Measurements from ENCODE around the gene HAP1.
"Not testable (repeated sequence)": the region's sequence is repeated elsewhere in the genome, so short reads cannot be mapped to it uniquely, and the experiment has no call there.

Gene HAP1

GRCh38 chr17:41711669-41712400 is 22.6 kb downstream of the HAP1 start, which contains the start of gene GAST:
TSS of gene GAST (plus strand) at chr17:41712331. CDS start at chr17:41715437, 3,106 bp downstream.
- DNase-seq (ENCODE audit: low spot score), result no peak
- Histone ChIP-seq H3K27ac (no peak within 1 kb of the TSS), H3K4me3 (no peak within 1 kb of the TSS)
- TF ChIP-seq, protein P1, sequence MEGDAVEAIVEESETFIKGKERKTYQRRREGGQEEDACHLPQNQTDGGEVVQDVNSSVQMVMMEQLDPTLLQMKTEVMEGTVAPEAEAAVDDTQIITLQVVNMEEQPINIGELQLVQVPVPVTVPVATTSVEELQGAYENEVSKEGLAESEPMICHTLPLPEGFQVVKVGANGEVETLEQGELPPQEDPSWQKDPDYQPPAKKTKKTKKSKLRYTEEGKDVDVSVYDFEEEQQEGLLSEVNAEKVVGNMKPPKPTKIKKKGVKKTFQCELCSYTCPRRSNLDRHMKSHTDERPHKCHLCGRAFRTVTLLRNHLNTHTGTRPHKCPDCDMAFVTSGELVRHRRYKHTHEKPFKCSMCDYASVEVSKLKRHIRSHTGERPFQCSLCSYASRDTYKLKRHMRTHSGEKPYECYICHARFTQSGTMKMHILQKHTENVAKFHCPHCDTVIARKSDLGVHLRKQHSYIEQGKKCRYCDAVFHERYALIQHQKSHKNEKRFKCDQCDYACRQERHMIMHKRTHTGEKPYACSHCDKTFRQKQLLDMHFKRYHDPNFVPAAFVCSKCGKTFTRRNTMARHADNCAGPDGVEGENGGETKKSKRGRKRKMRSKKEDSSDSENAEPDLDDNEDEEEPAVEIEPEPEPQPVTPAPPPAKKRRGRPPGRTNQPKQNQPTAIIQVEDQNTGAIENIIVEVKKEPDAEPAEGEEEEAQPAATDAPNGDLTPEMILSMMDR (IDR thresholded peaks at IDR 0.05), result no peak

GRCh38 chr17:41710472-41711090 is 23.9 kb downstream of the HAP1 start:
- H3K27ac ChIP-seq, result no peak overlapping the region
- DNase-seq (ENCODE audit: low spot score), result no peak

GRCh38 chr17:41707803-41708669 is 26.4 kb downstream of the HAP1 start:
- H3K4me3 ChIP-seq, result no peak overlapping the region
- DNase-seq (ENCODE audit: low spot score), result no peak
- H3K27ac ChIP-seq, result no peak overlapping the region
- TF ChIP-seq, protein P1 (IDR thresholded peaks at IDR 0.05), result no peak

More at GRCh38 chr17:41710472-41711090, 23.9 kb downstream of the HAP1 start:
- no peak overlapping the region for H3K4me3 ChIP-seq
- TF ChIP-seq, protein P1 (IDR thresholded peaks at IDR 0.05), result no peak

- H3K27ac ChIP-seq, result no peak overlapping the region
- no peak for DNase-seq (ENCODE audit: low spot score)
- TF ChIP-seq, protein P1 (IDR thresholded peaks at IDR 0.05), result no peak
- H3K4me3 ChIP-seq, result no peak overlapping the region
Observed at GRCh38 chr17:41705271-41705991, 29.0 kb downstream of the HAP1 start.

GRCh38 chr17:41702712-41703111 is 31.7 kb downstream of the HAP1 start:
- DNase-seq (ENCODE audit: low spot score), result no peak
- TF ChIP-seq, protein P1 (IDR thresholded peaks at IDR 0.05), result no peak
- Histone ChIP-seq H3K4me3 (no peak overlapping the region), H3K27ac (no peak overlapping the region)

DNA sequence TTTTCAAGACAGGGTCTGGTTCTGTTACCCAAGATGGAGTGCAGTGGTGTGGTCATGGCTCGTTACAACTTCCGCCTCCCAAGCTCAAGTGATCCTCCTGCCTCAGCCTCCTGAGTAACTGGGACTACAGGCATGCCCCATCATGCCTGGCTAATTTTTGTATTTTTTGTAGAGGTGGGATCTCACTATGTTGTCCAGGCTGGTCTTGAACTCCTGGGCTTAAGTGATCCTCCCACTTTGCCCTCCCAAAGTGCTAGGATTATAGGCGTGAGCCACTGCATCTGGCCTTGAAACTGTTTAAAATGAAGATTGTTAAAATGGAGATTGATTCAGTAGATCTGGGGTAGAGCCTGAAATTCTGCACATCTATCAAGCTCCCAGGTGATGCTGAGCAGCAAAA is 33.6 kb downstream of the HAP1 start:
- not testable (repeated sequence) for H3K27ac ChIP-seq; DNase-seq (ENCODE audit: low spot score)

More for the DNA sequence above, 33.6 kb downstream of the HAP1 start:
- not testable (repeated sequence) for H3K4me3 ChIP-seq

All from coronary artery (tissue), 2 donors.